GM19043 (cell line): ENCODE data around the gene ODAD4.

ENCODE experiments used
- ATAC-seq: cut with Tn5 transposase; IDR thresholded peaks from one replicate; pipeline ENCODE4 v1.9.1; 2021; ENCODE audit warnings: low read depth; ENCODE audit not compliant: unreplicated experiment

ODAD4 gene

GRCh38 chr17:41939044-41939692, 8.8 kb downstream of the ODAD4 start:
- ATAC-seq = no peak

GRCh38 chr17:41939693-41940090, 9.3 kb downstream of the ODAD4 start:
- ATAC-seq = no peak

GRCh38 chr17:41941168-41941567, 10.8 kb downstream of the ODAD4 start:
- ATAC-seq = no peak

GRCh38 chr17:41942626-41943373, 12.4 kb downstream of the ODAD4 start:
- ATAC-seq = no peak

- ATAC-seq = no peak
Measured at GRCh38 chr17:41943492-41943891, 13.1 kb downstream of the ODAD4 start.

GRCh38 chr17:41944943-41945342, 14.5 kb downstream of the ODAD4 start:
- no peak for ATAC-seq

- ATAC-seq = no peak
Measured at GRCh38 chr17:41948762-41949460, 18.5 kb downstream of the ODAD4 start.

GRCh38 chr17:41956522-41956921, 26.1 kb downstream of the ODAD4 start:
- no peak for ATAC-seq

- ATAC-seq = no peak
Measured at GRCh38 chr17:41957031-41957868, 26.8 kb downstream of the ODAD4 start.

GRCh38 chr17:41957869-41958439, 27.5 kb downstream of the ODAD4 start:
- ATAC-seq = no peak

GRCh38 chr17:41959030-41959335, 28.6 kb downstream of the ODAD4 start:
- no peak for ATAC-seq

- no peak for ATAC-seq
Measured at GRCh38 chr17:41959336-41960095, 29.1 kb downstream of the ODAD4 start.

- no peak for ATAC-seq
Measured at GRCh38 chr17:41962111-41962510, 31.7 kb downstream of the ODAD4 start.

- ATAC-seq = no peak
Measured at GRCh38 chr17:41962768-41963434, 32.5 kb downstream of the ODAD4 start.

- ATAC-seq = no peak
Measured at GRCh38 chr17:41965694-41966462, 35.5 kb downstream of the ODAD4 start.

- no peak for ATAC-seq
Measured at GRCh38 chr17:41966463-41967140, 36.2 kb downstream of the ODAD4 start, which contains the start of gene CNP. Gene CNP, plus strand, starts transcription at chr17:41966795. Its CDS starts 90 bp downstream, at chr17:41966885.

- ATAC-seq = no peak
Measured at GRCh38 chr17:41967141-41967920, 36.9 kb downstream of the ODAD4 start.
